Measurements from ENCODE around the gene NCK2.
"Not testable (repeated sequence)": the region's sequence is repeated elsewhere in the genome, so short reads cannot be mapped to it uniquely, and the experiment has no call there.

GRCh38 chr2:105771291-105771690 is 26.6 kb downstream of the NCK2 start:
- TF ChIP-seq CTCF (IDR thresholded peaks at IDR 0.05); POLR2AphosphoS5 (IDR thresholded peaks at IDR 0.05; ENCODE audit: low read depth, low read length): not testable (repeated sequence)

Data from SK-N-SH (cell line).